HG02798 (cell line): ENCODE measurements around the gene NTS.

Source experiments
- ATAC-seq: cut with Tn5 transposase; IDR thresholded peaks from one replicate; pipeline ENCODE4 v1.9.1; 2021; ENCODE audit warnings: mild to moderate bottlenecking; ENCODE audit not compliant: unreplicated experiment, poor library complexity

The NTS gene

GRCh38 chr12:85874031-85874461 is at the start of gene NTS:
Gene NTS, plus strand, starts transcription at chr12:85874295. Its CDS starts 109 bp downstream, at chr12:85874404.
- ATAC-seq: peak; percentile 79

GRCh38 chr12:85825746-85826145 is 48.3 kb upstream of the NTS start:
- no peak for ATAC-seq

- ATAC-seq: no peak
These were observed 45.5 kb upstream of the NTS start for GRCh38 chr12:85828576-85828975.

GRCh38 chr12:85829391-85829790 is 44.7 kb upstream of the NTS start:
- no peak for ATAC-seq

GRCh38 chr12:85831327-85831990 is 42.6 kb upstream of the NTS start:
- ATAC-seq: no peak

- ATAC-seq: no peak
These were observed 40.5 kb upstream of the NTS start for GRCh38 chr12:85833579-85833978.

- no peak for ATAC-seq
These were observed 39.7 kb upstream of the NTS start for GRCh38 chr12:85834378-85834777.

GRCh38 chr12:85835426-85836196 is 38.5 kb upstream of the NTS start:
- ATAC-seq: no peak

GRCh38 chr12:85836197-85837090 is 37.7 kb upstream of the NTS start, which contains the start of gene RASSF9:
Gene RASSF9, minus strand, starts transcription at chr12:85836409. Its CDS starts 208 bp downstream, at chr12:85836201.
- peak; percentile 63 for ATAC-seq

- ATAC-seq: no peak
These were observed 30.3 kb upstream of the NTS start for GRCh38 chr12:85843606-85844310.

GRCh38 chr12:85849344-85849743 is 24.8 kb upstream of the NTS start:
- ATAC-seq: no peak

- no peak for ATAC-seq
These were observed 18.8 kb upstream of the NTS start for GRCh38 chr12:85855305-85855704.

- ATAC-seq: no peak
These were observed 17.1 kb upstream of the NTS start for GRCh38 chr12:85856966-85857365.

GRCh38 chr12:85865890-85866289 is 8.2 kb upstream of the NTS start:
- no peak for ATAC-seq

- ATAC-seq: peak; percentile 95
These were observed 6.9 kb upstream of the NTS start for GRCh38 chr12:85866986-85867776.

GRCh38 chr12:85872497-85873091 is 1.5 kb upstream of the NTS start:
- ATAC-seq: peak; percentile 87

- ATAC-seq: no peak
These were observed 3.4 kb downstream of the NTS start for GRCh38 chr12:85877459-85877858.

GRCh38 chr12:85883763-85884162 is 9.7 kb downstream of the NTS start:
- no peak for ATAC-seq

GRCh38 chr12:85894653-85895052 is 20.6 kb downstream of the NTS start:
- ATAC-seq: no peak
